ENCODE results near the gene HAP1.
"Not testable (repeated sequence)": the region's sequence is repeated elsewhere in the genome, so short reads cannot be mapped to it uniquely, and the experiment has no call there.

DNA sequence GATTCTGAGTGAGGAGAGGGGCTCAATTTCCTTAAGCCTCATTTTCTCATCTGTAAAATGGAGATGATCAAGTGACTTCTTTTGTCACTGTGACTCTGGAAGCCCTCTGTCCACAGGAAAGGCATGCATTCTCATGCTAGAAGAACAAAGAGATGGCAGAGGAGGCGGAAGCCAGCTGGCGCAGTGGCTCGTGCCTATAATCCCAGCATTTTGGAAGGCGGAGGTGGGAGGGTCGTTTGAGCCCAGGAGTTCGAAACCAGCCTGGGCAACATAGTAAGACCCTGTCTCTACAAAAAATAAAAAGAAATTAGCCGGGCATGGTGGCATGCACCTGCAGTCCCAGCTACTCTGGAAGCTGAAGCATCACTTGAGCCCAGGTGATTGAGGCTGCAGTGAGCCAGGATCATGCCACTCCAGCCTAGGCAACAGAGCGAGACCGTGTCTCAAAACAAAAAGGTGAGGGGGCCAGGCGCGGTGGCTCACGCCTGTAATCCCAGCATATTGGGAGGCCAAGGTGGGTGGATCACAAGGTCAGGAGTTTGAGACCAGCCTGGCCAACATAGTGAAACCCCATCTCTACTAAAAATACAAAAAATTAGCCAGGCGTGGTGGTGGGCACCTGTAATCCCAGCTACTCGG lies 41.9 kb upstream of the HAP1 start:
- TF ChIP-seq, protein P1, sequence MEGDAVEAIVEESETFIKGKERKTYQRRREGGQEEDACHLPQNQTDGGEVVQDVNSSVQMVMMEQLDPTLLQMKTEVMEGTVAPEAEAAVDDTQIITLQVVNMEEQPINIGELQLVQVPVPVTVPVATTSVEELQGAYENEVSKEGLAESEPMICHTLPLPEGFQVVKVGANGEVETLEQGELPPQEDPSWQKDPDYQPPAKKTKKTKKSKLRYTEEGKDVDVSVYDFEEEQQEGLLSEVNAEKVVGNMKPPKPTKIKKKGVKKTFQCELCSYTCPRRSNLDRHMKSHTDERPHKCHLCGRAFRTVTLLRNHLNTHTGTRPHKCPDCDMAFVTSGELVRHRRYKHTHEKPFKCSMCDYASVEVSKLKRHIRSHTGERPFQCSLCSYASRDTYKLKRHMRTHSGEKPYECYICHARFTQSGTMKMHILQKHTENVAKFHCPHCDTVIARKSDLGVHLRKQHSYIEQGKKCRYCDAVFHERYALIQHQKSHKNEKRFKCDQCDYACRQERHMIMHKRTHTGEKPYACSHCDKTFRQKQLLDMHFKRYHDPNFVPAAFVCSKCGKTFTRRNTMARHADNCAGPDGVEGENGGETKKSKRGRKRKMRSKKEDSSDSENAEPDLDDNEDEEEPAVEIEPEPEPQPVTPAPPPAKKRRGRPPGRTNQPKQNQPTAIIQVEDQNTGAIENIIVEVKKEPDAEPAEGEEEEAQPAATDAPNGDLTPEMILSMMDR (IDR thresholded peaks at IDR 0.05), result not testable (repeated sequence)
- TF ChIP-seq POLR2A (IDR thresholded peaks at IDR 0.05), result not testable (repeated sequence)
